K562 (cell line): ENCODE data around the gene HDLBP. TPM values are rescaled to one million over a fixed set of nuclear protein-coding genes. Genes with fewer than 3 reads are reported as not detected.

Experiments used
- ATAC-seq: fragments of 200-7000 bp; cut with Tn5 transposase; 3 replicates; pipeline ENCODE4 v1.9.1; 2020; ENCODE audit warnings: moderate library complexity
- BruUV-seq: library from RNA; stranded (reverse); fragments of 400-500 nt; replicated peaks from 2 replicates; lab custom pipeline; 2021; lab: Mats Ljungman, UMichigan
- CTCF ChIA-PET: fragments of 300-600 bp; formaldehyde crosslinking; extraction: SDS; loops from one replicate; lab custom pipeline; 2021; ENCODE audit warnings: low intra/inter-chr PET ratio; lab: Yijun Ruan, JAX
- POLR2A ChIA-PET: fragments of 300-600, 350-650 bp; sonication (Branson Sonifier 250); formaldehyde crosslinking; extraction: SDS; loops from one replicate; lab custom pipeline; 2021; ENCODE audit warnings: antibody characterized with exemption, inconsistent platforms; lab: Yijun Ruan, JAX
- DNase-seq, 4 experiments: peaks; one replicate each; pipeline versions ENCODE4 v3.0.0 to v3.0.0-alpha.2; 2011 to 2018; ENCODE audit warnings: low spot score in 3 of 4, mixed read lengths in 3 of 4; ENCODE audit errors: extremely low read depth in 1 of 4
- FAIRE-seq: peaks from 2 replicates; lab custom pipeline; 2011; peaks lifted over from hg19 to GRCh38; lab: Jason Lieb, UNC
- H2AFZ ChIP-seq: 2 replicates; pipeline ENCODE4 v1.6.0; 2011; ENCODE audit warnings: low read depth, low read length, control low read depth, inconsistent platforms
- H3K27ac ChIP-seq: fragments of 200-600 bp; 3 replicates; pipeline ENCODE4 v1.8.0; 2011; ENCODE audit warnings: low read depth, mild to moderate bottlenecking, control low read depth, inconsistent platforms, low read length, moderate library complexity, mixed read lengths; ENCODE audit errors: extremely low read depth
- H3K27me3 ChIP-seq, 2 experiments: fragments of 300-600 bp in 1 of 2; 2 replicates in 1 of 2; 3 replicates in 1 of 2; pipeline versions ENCODE4 v1.6.0 to v1.8.0; 2011; ENCODE audit warnings: inconsistent platforms in 2 of 2, low read length in 2 of 2, mild to moderate bottlenecking in 1 of 2, mixed read lengths in 1 of 2, moderate library complexity in 1 of 2; ENCODE audit not compliant: control insufficient read depth in 2 of 2, insufficient read depth in 2 of 2
- H3K36me3 ChIP-seq: fragments of 300-600 bp; 3 replicates; pipeline ENCODE4 v1.8.0; 2011; ENCODE audit warnings: mild to moderate bottlenecking, low read length, inconsistent platforms; ENCODE audit not compliant: control insufficient read depth, insufficient read depth
- H3K4me1 ChIP-seq, 2 experiments: fragments of 200-600 bp in 1 of 2; replicated peaks in 1 of 2; 2 replicates in 1 of 2; 3 replicates in 1 of 2; pipeline versions ENCODE4 v1.5.1 to v1.8.0; 2011; ENCODE audit warnings: inconsistent platforms in 2 of 2, low read length in 2 of 2, mild to moderate bottlenecking in 1 of 2, mixed read lengths in 1 of 2, moderate library complexity in 1 of 2; ENCODE audit not compliant: control insufficient read depth in 2 of 2, insufficient read depth in 2 of 2
- H3K4me2 ChIP-seq: 2 replicates; pipeline ENCODE4 v1.6.1; 2011; ENCODE audit warnings: low read length, control low read depth, inconsistent platforms, mixed read lengths; ENCODE audit not compliant: insufficient read depth
- H3K4me3 ChIP-seq: fragments of 200-600 bp; sonication (generic), shearing (Covaris generic); 2 replicates; pipeline ENCODE4 v1.5.1; 2016; ENCODE audit warnings: control low read depth, inconsistent platforms
- H3K79me2 ChIP-seq: fragments of 200-600 bp; 3 replicates; pipeline ENCODE4 v1.8.0; 2011; ENCODE audit warnings: low read length, inconsistent platforms; ENCODE audit not compliant: control insufficient read depth, insufficient read depth
- H3K9ac ChIP-seq, 2 experiments: 2 replicates each; pipeline versions ENCODE4 v1.6.0 to v1.6.1; 2011; ENCODE audit warnings: low read depth in 2 of 2, low read length in 2 of 2, control low read depth in 1 of 2, inconsistent platforms in 1 of 2, mild to moderate bottlenecking in 1 of 2, mixed read lengths in 1 of 2; ENCODE audit not compliant: insufficient read depth in 1 of 2
- H3K9me1 ChIP-seq: one replicate; pipeline ENCODE4 v1.6.0; 2011; ENCODE audit warnings: inconsistent platforms, mild to moderate bottlenecking, low read length, moderate library complexity; ENCODE audit not compliant: control insufficient read depth, insufficient read depth
- H3K9me3 ChIP-seq: replicated peaks from 2 replicates; pipeline ENCODE4 v1.5.1; 2011; ENCODE audit warnings: low read depth, low read length, inconsistent platforms; ENCODE audit not compliant: control insufficient read depth, insufficient read depth
- H4K20me1 ChIP-seq: replicated peaks from 2 replicates; pipeline ENCODE4 v1.6.1; 2011; ENCODE audit warnings: low read length, inconsistent platforms, mixed read lengths; ENCODE audit not compliant: control insufficient read depth, insufficient read depth
- ARHGAP35 ChIP-seq: fragments of 450-650 bp; IDR thresholded peaks from 2 replicates; pipeline ENCODE4 v1.6.1; 2018; ENCODE audit not compliant: partially characterized antibody
- GABPA ChIP-seq: fragments of 200-800 bp; sonication (Bioruptor generic); conservative IDR thresholded peaks from 2 replicates; pipeline ENCODE4 v1.6.1; 2016; ENCODE audit warnings: low read depth, missing genetic modification characterization, missing compliant biosample characterization
- GATAD2A ChIP-seq: fragments of 450-650 bp; IDR thresholded peaks from 2 replicates; pipeline ENCODE4 v1.6.1; 2017
- KLF1 ChIP-seq: fragments of 450-650 bp; IDR thresholded peaks from 2 replicates; pipeline ENCODE4 v1.6.1; 2016; ENCODE audit warnings: missing genetic modification characterization, missing compliant biosample characterization
- PRMT5 ChIP-seq: sonication (generic); formaldehyde crosslinking; IDR thresholded peaks from 2 replicates; pipeline ENCODE4 v1.5.0; 2020; ENCODE audit warnings: missing genetic modification reagents
- RUNX1 ChIP-seq: sonication (generic); IDR thresholded peaks from 2 replicates; pipeline ENCODE4 v1.6.1; 2016; ENCODE audit warnings: antibody characterized with exemption, low read depth
- ZNF134 ChIP-seq: fragments of 250-450 bp; sonication (Bioruptor Pico); conservative IDR thresholded peaks from 2 replicates; pipeline ENCODE4 v1.4.0; 2020
- ZNF280B ChIP-seq: fragments of 250-450 bp; sonication (Bioruptor Pico); IDR thresholded peaks from 2 replicates; pipeline ENCODE4 v1.5.1; 2021; ENCODE audit warnings: mild to moderate bottlenecking
- ZNF695 ChIP-seq: fragments of 450-650 bp; formaldehyde crosslinking; IDR thresholded peaks from 2 replicates; pipeline ENCODE4 v1.4.0; 2020; ENCODE audit warnings: mild to moderate bottlenecking, moderate library complexity
- WGBS: fragments of 100-300 bp; shearing (Covaris generic); methylation state at CpG from one replicate; pipeline ENCODE4 v1.1.6; 2016; ENCODE audit warnings: low coverage, mixed read lengths; ENCODE audit not compliant: insufficient coverage; ENCODE audit errors: missing lambda C conversion rate; 5-methylcytosine and 5-hydroxymethylcytosine counted together
- in situ Hi-C: fragments of 300-500 bp; cut with MboI; formaldehyde crosslinking; loops from 4 replicates; pipeline ENCODE4 v1.15.0; 2018; ENCODE audit warnings: inconsistent platforms, mixed read lengths
- intact Hi-C: fragments of 100-400 bp; cut with micrococcal nuclease; formaldehyde crosslinking; loops from 2 replicates; pipeline ENCODE4 v1.14.2; 2022
- polyA plus RNA-seq, 8 experiments: library from polyadenylated mRNA; depleted of rRNA in 4 of 8; stranded (reverse) in 5 of 8; unstranded in 3 of 8; fragments of >200 nt; fragmentation: Nextera tagmentation in 2 of 8; fragmentation: Illumina TruSeq in 1 of 8; extraction: Ambion mirVana in 2 of 8; extraction: Trizol in 1 of 8; gene quantifications; 2 replicates each; pipeline versions ENCODE4 v1.2.1 to v1.2.3, GENCODE V29; 2011 to 2014; ENCODE audit warnings: inconsistent platforms in 1 of 8, missing spikeins in 1 of 8
- total RNA-seq, 7 experiments: library from RNA; depleted of rRNA in 6 of 7; stranded (reverse); fragments of >200 nt in 6 of 7; fragmentation: Illumina TruSeq in 2 of 7; extraction: Trizol in 2 of 7; gene quantifications; 2 replicates each; pipeline versions ENCODE4 v1.2.1 to v1.2.3, GENCODE V29; 2011 to 2021; ENCODE audit warnings: low replicate concordance in 1 of 7

The HDLBP gene
- total and polyA plus RNA-seq, 9 of the 15 experiments (the other 6 are each of a cell fraction or from before 2014, with no cell fraction given), result 24.4 to 378 (median 146) TPM

GRCh38 chr2:241207151-241207550, 108.3 kb downstream of the HDLBP start:
- in situ Hi-C loops (no loop called here), intact Hi-C loops (no loop called here)
- Histone ChIP-seq H3K36me3 (no peaks in the 10 kb centered on the region), H2AFZ (no peak overlapping the region)
- TF ChIP-seq ZNF280B (CRISPR knock-in tag) (no peak), ZNF134 (no peak), KLF1 (tag) (no peak), PRMT5 (CRISPR knock-in tag) (no peak), RUNX1 (no peak), ZNF695 (no peak), GABPA (tag) (no peak), GATAD2A (no peak), ARHGAP35 (no peak)
- TF ChIP-seq, all 486 proteins: peak for 0
- DNase-seq (no peak), FAIRE-seq (no peak), ATAC-seq (no peak)
- no peak overlapping the region for H3K4me3 ChIP-seq
- no peak overlapping the region for H3K9ac ChIP-seq
- no peak overlapping the region for H3K4me2 ChIP-seq
- H3K79me2 ChIP-seq, result no peaks in the 10 kb centered on the region
- ChIA-PET CTCF (no interaction called here), POLR2A (interaction anchor here (0.6 kb wide), 1 partner anchor 58 kb away, joined by 3 read pairs; the partner anchor contains the start of gene PASK)
- no peaks in the 10 kb centered on the region for H4K20me1 ChIP-seq
- H3K9me3 ChIP-seq, result no peaks in the 10 kb centered on the region
- no peak overlapping the region for H3K27ac ChIP-seq
- WGBS, result no CpG with 5 or more reads among the region's 1 CpG
- peaks cover 0 to 25% of the 10 kb centered on the region in 2 experiments; a peak in 2 of 5 replicates for H3K4me1 ChIP-seq
- no TSS peak for BruUV-seq
- H3K27me3 ChIP-seq, result peaks cover 4 to 33% of the 10 kb centered on the region in 2 experiments; a peak in 4 of 5 replicates
- no peaks in the 10 kb centered on the region for H3K9me1 ChIP-seq
